Measurements from ENCODE around the gene FBXL20. TPM values are rescaled to one million over a fixed set of nuclear protein-coding genes. Genes with fewer than 3 reads are reported as not detected.

FBXL20 gene
- total RNA-seq, 1 donor from 2014 or later, result 12.9 TPM

DNA sequence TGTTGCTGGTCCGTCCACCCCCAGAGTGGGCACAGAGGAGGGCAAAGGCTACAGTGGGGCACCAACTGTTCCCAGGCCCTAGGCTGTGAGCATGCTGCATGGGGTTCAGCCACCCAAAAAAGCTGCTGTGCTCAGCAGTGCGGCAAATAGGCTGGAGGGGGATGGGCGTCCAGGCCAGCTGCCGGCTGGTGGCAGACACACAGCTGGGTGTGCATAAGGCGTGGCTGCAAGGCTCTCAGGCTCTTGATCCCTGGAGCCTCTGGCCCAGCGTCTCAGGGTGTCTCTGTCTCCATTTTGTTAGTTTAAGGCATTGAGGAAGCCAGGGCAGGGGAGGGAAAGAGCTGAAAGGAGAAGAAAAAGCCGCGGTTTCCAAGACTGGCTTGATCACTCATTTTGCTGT, 192.5 kb downstream of the FBXL20 start:
- intact Hi-C loops (cut with micrococcal nuclease), result loop anchor here (10.0 kb wide), 1 partner anchor 246 kb away; the partner anchor contains the start of gene MED1

DNA sequence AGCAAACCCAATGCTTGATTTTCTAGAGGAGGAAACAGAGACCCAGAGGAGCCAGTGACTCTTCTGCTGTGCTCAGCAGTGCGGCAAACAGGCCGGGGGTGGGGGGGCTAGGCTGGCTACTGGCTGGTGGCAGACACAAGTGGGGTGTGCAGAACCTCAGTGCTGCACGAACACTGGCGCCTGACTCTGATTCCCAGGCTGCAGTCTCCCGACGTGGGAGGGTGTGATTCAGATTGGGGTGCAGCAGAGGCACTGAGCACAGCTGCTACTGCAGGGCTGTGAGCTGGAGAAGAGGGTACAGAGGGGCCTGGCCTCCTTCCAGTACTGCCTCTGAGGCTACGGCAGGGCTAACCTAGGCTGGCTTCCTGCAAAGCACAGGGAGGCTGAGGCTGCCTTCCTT, 193.3 kb downstream of the FBXL20 start:
- intact Hi-C loops (cut with micrococcal nuclease), result loop anchor here (10.0 kb wide), 1 partner anchor 247 kb away; the partner anchor contains the start of gene MED1

DNA sequence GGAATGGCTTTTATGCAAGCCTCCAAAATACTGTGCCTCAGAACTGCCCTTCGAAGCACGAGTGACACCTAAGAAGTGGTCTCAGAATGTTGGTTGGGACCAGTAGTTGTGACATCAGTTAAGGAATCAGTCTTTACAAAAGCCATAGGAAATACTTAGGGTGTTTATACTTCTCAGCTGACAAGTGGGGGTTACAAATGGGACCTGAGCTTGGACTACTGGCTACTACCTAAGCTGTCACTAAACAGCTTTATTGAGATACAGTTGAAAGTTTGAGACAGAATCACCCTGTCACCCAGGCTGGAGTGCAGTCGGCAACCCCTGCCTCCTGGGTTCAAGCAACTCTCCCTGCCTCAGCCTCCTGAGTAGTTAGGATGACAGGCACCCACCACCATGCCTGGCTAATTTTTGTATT, 196.3 kb downstream of the FBXL20 start:
- intact Hi-C loops (cut with micrococcal nuclease), result loop anchor here (10.0 kb wide), 1 partner anchor 250 kb away; the partner anchor contains the start of gene MED1

DNA sequence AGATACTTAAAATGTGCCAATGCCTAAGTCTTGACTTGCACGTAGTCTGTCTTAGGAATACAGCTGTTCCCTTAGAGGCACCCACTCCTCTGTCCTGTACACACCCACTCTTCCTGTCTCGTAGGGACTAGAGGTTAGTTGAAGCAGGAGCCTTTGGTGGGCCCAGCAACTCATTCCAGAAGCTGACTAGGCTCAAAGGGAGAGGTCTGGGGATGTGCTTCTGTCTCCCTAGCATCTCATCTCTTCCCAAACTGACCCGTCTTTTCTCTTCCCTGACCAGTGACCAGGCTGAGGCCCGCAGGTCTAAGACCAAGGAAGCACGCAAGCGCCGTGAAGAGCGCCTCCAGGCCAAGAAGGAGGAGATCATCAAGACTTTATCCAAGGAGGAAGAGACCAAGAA, 197.2 kb downstream of the FBXL20 start:
- intact Hi-C loops (cut with micrococcal nuclease), result loop anchor here (10.0 kb wide), 1 partner anchor 251 kb away; the partner anchor contains the start of gene MED1

Other genes with a start within 250 kb of the FBXL20 start
- gene PLXDC1, start 250.0 kb downstream of the FBXL20 start, total RNA-seq, result 0.80 and 0.98 TPM in 2 replicates
- gene ARL5C, start 235.5 kb downstream of the FBXL20 start, total RNA-seq, result not detected in 2 replicates
- 19.0 and 19.2 TPM in 2 replicates for gene CACNB1, start 204.0 kb downstream of the FBXL20 start, total RNA-seq
- gene RPL19, start 201.3 kb downstream of the FBXL20 start, total RNA-seq, result 1,964 and 2,030 TPM in 2 replicates
- not detected in 2 replicates for gene STAC2, start 175.7 kb downstream of the FBXL20 start, total RNA-seq
- 57.6 and 60.4 TPM in 2 replicates for gene MED1, start 49.6 kb upstream of the FBXL20 start, total RNA-seq
- gene CDK12, start 59.9 kb upstream of the FBXL20 start, total RNA-seq, result 89.9 and 92.3 TPM in 2 replicates
- not detected in 2 replicates for gene NEUROD2, start 206.3 kb upstream of the FBXL20 start, total RNA-seq
- gene PPP1R1B, start 225.3 kb upstream of the FBXL20 start, total RNA-seq, result not detected in 2 replicates
- gene STARD3, start 235.5 kb upstream of the FBXL20 start, total RNA-seq, result 59.3 and 64.4 TPM in 2 replicates